ENCODE data around the gene CLK3.

The CLK3 gene

GRCh38 chr15:74603789-74604705, 11.6 kb upstream of the CLK3 start:
- DNase-seq = no peak

DNA sequence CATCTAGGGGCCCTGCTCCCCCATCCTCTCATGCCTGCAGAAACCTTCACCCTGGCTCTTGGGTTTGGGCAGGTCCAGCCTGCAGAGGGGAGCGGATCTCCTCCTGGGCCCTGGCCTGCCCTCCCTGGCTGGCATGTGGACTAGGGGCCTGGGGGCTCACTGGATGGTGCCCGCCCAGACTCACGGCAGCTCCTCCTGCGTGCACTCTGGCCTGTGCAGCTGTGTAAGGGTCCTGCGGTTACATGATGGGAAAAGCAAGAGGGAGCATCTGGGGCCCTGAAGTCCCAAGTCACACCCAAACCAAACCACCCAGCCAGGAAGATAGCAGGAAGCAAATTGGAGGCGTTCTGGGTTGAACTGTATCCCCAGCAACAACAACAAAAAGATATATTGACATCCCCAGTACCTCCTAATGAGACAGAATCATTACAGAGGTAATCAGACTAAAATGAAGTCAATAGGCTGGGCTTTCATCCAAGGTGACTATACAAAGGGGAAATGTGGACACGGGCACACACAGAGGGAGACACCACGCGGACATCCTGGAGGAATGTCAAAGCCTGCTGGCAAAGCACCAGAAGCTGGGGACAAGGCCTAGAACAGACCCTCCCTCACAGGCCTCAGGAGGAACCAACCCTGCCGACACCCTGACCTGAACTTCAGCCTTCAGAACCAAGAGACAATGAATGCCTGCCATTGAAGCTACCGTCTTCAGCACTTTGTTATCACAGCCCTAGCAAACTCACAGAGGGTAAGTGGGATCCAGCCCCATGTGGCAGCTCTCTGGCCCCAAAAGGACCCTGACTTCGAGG, 10.4 kb upstream of the CLK3 start:
- no peak for DNase-seq

DNA sequence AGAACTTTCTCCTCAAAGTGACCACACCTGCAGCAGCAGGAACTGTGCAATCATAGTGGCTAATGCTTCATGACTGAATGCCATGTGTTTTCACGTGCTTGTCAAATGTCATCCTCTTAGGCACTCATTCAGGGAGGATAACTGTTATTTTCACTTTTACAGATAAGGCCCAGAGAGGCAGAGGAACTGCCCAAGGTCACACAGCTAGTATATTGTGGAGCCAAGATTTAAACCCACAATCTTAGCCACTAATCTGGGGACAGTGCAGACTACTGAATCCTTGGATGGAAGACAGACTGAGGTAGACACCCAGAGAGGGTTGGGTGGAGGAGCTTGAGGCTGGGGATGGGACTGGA, 9.9 kb upstream of the CLK3 start:
- no peak for DNase-seq

DNA sequence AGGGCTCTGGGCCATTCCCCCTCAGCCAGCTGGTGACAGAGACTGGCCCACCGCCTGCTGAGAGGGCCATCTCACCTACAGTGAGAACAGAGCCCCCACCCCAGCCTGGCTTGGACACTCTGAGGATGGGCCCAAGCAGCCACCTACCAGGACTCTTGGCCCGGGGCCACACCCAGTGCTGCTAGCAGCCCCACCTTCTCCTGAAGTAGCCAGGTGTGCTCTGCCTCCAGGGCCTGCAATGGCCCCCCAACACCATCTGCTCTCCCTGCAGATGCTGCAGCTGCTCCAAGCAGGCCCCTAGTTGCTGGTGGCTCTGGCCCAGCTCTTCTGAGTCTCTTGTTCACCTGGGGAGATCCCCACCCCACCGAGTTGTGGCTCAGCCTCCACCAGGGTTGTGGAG, 6.8 kb upstream of the CLK3 start:
- DNase-seq = no peak

DNA sequence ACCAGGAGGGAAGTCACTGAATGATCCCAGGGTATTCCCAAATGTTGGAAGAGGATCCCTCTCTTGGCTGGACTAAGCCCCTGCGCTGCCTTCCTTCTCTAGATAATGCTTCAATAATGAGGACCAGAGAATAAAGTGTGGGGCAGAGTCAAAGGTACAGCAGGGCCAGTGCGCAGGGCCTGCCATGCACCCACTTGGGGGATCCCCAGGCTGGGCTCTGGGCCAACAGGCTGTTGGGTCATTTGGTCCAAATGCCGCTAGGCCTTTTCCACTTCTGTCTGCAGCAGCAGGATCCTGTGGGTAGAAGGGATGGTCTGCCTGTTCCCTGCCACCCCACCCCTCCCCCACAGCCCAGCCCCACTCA, 5.7 kb upstream of the CLK3 start:
- no peak for DNase-seq

DNA sequence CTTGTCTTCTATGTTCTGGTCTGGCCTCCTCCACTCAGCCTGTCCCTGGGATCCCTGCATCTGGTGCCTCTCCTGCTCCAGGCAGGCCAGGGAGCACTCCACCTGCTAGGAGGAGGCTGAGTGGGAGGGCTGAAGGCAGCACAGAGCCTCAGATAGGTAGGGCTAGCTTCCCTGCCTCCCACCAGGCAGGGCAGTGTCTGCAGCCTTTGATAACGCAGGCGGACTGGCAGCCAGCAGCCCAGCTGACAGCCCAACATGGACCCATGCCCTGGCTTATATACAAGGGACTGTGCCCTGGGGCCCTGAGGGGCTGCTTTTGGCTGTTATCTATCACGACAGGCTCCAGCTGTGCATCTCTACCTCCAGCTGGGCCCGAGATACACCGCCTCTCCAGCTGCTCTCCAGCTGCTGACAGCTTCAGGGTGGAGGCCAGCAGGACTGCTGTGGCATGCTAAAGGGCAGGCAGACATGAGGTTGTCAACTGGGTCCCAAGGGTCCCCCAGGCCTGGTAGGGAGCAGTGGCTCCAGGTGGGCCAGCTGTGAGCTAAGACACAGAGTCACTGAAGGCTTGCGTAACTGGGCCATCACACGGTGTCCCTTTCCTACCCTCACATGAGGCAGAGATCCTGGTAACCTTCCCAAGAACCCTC, 5.2 kb upstream of the CLK3 start:
- no peak for DNase-seq

DNA sequence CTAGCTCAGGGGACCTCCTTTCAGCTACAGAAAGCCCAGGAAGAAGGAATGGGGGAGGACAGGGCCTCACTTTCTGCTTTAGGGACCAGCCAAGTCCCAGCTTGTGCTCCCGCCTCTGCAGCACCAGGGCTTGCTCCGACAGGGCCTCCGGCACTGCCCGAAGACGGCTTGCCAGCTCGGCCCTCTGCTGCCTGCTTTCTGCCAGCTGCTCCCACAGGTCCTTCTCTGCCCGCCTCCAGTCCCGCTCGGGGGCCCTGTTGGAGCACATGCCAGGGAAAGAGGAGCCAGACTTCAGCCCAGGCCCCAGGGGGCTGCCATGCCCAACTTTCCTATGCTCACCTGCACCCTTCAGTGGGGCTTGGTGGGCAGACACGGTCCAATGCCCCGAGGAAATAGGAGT, 4.3 kb upstream of the CLK3 start:
- peak; percentile 27 for DNase-seq

DNA sequence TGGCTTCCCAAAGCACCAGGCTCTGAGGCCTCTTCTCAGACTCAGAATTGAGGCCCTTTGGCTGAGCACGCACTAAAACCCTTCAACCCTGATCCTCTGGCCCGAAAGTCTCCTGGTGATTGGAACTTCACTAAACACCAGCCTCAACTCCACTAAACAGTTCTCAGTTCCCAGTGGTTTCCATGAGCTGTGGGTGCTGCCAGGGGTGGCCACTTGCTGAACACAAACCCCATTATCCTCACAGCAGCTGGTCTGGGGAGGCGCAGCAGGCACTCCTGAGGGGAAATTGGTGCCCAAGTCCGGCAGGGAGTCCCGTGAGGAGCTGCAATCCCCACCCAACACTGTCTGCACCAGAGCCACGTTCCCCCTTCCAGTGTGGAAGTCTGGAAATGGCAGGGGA, 3.8 kb upstream of the CLK3 start:
- no peak for DNase-seq

- DNase-seq = no peak
Observed at GRCh38 chr15:74612677-74613076, 3.0 kb upstream of the CLK3 start.

DNA sequence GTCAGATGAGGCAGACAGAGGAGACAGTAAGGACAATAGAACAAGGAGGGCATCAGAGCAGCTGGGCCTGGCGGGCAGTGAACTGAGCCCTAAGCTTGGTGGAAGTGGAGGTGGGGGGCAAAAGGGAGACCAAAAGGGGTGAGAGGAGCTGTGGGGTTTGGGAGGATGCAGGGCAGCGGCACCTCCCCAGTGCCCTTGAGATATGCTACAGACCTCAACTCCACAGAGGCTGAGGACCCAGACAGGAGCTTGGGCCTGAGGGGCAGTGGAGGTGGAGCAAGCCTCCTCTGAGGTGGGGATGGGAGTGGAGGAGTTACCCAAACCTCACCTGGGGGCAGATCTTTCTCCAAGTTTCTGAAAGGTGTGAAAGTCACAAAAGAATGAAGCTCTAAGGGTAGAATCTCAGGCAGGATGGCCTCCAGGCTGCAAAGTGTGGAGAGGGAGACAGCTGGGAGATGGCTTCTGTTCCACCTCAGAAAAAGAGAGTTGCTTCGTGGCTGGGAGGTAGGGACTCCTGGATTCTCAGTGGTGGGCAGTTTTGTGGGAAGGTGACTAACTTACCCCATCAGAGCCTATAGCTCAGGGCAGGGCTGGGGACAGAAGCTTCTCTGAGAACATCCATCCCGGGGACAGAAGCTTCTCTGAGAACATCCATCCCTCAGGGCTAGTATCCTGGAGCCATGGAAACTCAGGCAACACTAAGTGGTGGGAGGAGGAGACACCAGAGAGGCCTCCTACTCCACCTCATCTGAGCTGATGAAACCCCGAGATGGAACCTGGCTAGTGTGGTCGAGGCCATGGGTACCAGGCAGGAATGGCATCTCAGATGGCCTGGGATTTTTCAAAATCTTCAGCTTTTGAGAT, 2.3 kb upstream of the CLK3 start:
- no peak for DNase-seq

- DNase-seq = no peak
Observed at GRCh38 chr15:74613953-74614743, 1.5 kb upstream of the CLK3 start.

DNA sequence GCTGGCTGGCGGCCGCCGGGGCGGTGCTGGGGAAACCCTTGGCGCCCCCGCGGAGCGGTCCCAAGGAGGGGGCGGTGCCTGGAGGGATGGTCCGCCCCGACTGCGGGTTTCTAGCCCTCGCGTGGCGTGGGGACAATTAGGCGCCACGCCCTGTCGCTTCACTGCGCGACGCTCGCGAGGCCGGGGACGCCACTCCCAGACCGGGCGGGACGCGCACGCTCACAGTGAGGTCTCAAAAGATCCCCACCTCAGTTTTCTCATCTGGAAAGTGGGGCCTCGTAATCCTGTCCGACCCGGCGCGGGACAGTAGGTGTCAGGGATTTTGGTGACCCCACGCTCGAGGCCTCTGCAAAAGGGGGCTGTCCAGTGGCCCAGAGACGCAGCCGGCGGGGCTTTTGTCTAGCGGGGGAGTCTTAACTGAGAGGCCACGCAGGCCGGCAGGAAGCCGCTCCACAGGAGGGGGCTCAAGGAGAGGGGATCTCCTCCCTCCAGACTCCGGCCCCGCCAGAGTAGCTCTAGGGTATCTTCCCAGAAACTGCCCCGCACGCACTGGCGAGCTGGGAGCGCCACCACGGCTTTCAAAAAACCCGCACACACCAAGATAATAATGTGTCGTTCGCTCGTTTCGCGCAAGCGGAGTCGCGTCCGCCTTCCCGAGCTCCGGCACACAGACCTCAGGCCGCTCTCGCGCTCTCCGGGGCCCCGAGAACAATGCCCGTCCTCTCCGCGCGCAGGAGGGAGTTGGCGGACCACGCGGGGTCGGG, 710 bp upstream of the CLK3 start:
- no peak for DNase-seq

DNA sequence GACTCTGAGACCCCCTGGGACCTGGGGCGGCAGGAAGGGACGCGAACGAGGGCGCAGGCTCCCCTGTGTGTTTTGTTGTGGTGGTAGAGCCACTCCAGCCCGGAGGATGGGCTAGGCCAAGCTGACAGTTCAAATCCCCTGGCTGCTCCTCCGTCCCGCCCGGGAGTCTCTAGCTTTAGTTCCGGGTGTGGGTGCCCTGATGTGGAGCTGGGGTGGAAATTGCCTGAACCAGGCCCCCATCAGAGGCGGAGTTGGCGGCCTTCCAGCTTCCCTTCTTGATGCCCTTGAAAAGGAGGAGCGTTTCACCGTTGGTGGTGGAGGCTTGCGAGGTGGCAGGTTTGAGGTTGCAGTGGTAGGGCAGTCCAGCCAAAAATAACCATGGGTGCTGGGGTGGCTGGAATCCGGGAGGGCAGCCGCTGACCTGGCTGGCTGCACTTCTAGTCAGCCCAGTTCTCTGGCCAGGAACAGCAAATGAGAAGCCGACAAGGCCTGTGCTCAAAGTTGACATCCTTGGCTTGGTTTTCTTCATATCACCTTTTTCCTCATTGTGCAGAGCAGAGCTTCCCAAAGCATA, 817 bp downstream of the CLK3 start:
- peak; percentile 8 for DNase-seq

- no peak for DNase-seq
Observed at GRCh38 chr15:74616996-74617395, 1.4 kb downstream of the CLK3 start.

DNA sequence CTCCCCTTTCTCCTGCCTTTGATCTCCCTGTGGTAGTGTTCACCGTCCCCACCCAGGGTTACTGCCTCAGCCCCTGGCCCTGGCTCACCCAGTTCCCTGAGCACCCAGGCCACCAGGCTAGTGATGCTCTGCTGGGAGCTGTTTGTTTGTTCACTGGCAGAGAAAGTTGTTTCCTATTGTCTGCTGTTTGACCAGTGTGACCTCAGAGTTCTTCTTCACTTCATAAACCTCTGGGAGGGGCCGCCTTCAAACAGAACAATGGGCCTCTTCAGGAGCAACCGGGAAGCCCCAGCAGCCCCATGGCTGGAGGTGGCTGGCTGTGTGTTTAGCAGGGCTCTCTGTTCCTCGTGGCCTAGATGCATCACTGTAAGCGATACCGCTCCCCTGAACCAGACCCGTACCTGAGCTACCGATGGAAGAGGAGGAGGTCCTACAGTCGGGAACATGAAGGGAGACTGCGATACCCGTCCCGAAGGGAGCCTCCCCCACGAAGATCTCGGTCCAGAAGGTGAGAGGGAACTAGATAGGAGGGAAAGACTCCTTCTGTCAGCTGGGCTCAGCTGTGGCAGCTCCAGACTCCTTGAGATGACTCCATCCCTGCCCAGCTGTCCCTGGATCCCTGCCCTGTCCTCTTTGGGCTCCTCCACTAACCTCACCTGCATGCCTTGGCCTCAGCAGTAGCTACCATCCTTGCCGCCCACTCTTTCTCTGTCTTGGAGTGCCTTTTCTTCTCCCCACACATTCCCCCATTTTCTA, 3.4 kb downstream of the CLK3 start:
- DNase-seq = no peak

- DNase-seq = no peak
Observed at GRCh38 chr15:74619916-74620635, 4.4 kb downstream of the CLK3 start.

DNA sequence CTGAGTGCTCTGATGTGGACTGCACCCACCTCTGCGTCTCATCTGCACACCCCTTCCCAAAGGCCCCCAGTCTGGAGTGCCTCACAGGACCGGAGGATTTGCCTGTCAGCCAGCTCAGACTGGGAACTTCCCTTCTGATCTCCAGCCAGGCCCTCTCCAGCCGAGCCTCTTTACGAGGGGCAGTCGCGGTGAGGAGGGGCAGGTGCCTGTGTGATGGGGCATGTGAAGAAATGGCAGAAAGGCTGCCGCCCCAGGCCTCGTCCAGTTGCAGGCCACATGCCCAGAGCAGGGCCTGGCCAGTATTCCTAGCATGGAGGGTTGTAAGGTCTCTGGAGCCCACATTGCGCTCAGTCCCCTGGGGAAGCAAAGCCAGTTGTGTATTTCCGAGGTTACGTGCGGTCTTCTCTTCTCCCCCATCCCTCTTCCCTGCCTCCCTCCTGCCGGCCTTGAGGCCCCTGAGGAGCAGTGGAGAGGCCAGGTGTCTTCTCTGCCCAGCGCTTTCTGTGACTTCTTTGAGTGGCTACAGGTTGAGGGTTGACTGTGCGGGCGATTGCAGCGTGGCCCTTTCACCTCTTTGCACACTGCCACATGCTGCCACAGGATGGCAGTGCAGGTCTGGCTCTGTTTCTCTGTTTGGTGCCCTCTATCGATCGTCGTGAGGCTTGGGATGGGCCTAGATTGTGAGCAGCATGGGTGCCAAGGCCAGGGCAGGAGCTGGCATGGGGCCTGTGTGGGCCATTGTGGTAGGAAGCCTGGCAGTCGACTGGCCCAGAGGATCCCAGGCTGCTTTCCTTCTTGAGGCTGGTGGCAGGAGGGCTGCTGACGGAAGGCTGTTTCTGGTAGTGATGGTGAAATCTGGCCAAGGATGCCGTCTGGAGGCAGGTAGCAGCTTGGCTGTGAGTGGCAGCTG, 5.3 kb downstream of the CLK3 start:
- DNase-seq = peak; percentile 16

GRCh38 chr15:74621546-74621920, 5.9 kb downstream of the CLK3 start:
- DNase-seq = no peak

Measured in DMS 273 treated with DMSO at 0.1 percent for 48 hours (cell line).